ENCODE data around the gene SERBP1.

- TF ChIP-seq POLR2AphosphoS5 (IDR thresholded peaks at IDR 0.05; ENCODE audit: low read depth, low read length), result no peak
- TF ChIP-seq TAF1 (IDR thresholded peaks at IDR 0.05; ENCODE audit: borderline replicate concordance, insufficient read depth, low read length), result no peak
- no peak for TF ChIP-seq REST (IDR thresholded peaks at IDR 0.05; ENCODE audit: insufficient read depth in 1 of 2, low read depth in 2 of 2, low read length in 2 of 2)
- no peak for TF ChIP-seq SIN3A (IDR thresholded peaks at IDR 0.05; ENCODE audit: borderline replicate concordance, insufficient read depth, low read length)
Measured at GRCh38 chr1:67431869-67432578, 1.8 kb upstream of the SERBP1 start.
